ENCODE measurements around the gene ABL1. TPM values are rescaled to one million over a fixed set of nuclear protein-coding genes. Genes with fewer than 3 reads are reported as not detected.

The ABL1 gene
- total RNA-seq, 2 donors from 2014 or later: 62.8 to 123 TPM

DNA sequence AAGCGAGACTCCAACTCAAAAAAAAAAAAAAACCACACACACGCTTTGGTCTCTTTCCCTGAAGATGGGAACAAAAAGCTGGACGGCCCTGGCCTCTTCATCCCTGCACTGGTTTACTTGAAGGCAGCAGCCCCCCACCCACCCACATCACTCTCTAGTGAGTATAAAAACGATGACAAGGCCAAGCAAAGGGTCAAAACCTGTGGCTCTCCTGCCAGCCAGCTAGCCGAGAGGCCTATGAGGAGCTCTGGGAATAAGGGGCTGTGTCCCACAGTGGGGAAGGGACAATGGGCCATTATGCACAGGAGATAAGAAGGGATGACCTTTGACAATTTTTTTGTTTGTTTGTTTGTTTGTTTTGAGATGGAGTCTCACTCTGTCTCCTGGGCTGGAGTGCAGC is 48.4 kb downstream of the ABL1 start:
- no peak for DNase-seq (ENCODE audit: low spot score)
- no peak for ATAC-seq (ENCODE audit: insufficient number of reproducible peaks, low FRiP score, low read depth)
- Histone ChIP-seq H3K36me3 (peaks cover 85% of the 10 kb centered on the region), H3K27me3 (replicated peaks; ENCODE audit: insufficient read depth) (no peaks in the 10 kb centered on the region), H3K9me3 (no peaks in the 10 kb centered on the region), H3K27ac (no peak overlapping the region), H3K4me1 (ENCODE audit: control insufficient read depth in 1 of 2, low read depth in 2 of 2) (peaks cover 0 to 34% of the 10 kb centered on the region in 2 donors), H3K4me3 (no peak overlapping the region)
- TF ChIP-seq, protein P1, sequence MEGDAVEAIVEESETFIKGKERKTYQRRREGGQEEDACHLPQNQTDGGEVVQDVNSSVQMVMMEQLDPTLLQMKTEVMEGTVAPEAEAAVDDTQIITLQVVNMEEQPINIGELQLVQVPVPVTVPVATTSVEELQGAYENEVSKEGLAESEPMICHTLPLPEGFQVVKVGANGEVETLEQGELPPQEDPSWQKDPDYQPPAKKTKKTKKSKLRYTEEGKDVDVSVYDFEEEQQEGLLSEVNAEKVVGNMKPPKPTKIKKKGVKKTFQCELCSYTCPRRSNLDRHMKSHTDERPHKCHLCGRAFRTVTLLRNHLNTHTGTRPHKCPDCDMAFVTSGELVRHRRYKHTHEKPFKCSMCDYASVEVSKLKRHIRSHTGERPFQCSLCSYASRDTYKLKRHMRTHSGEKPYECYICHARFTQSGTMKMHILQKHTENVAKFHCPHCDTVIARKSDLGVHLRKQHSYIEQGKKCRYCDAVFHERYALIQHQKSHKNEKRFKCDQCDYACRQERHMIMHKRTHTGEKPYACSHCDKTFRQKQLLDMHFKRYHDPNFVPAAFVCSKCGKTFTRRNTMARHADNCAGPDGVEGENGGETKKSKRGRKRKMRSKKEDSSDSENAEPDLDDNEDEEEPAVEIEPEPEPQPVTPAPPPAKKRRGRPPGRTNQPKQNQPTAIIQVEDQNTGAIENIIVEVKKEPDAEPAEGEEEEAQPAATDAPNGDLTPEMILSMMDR (IDR thresholded peaks at IDR 0.05): no peak

DNA sequence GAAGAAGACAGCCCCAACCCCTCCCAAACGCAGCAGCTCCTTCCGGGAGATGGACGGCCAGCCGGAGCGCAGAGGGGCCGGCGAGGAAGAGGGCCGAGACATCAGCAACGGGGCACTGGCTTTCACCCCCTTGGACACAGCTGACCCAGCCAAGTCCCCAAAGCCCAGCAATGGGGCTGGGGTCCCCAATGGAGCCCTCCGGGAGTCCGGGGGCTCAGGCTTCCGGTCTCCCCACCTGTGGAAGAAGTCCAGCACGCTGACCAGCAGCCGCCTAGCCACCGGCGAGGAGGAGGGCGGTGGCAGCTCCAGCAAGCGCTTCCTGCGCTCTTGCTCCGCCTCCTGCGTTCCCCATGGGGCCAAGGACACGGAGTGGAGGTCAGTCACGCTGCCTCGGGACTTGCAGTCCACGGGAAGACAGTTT is 49.1 kb downstream of the ABL1 start:
- H3K9me3 ChIP-seq: no peaks in the 10 kb centered on the region
- H3K27ac ChIP-seq: no peak overlapping the region
- no peaks in the 10 kb centered on the region for H3K27me3 ChIP-seq (replicated peaks; ENCODE audit: insufficient read depth)
- peaks cover 0 to 34% of the 10 kb centered on the region in 2 donors for H3K4me1 ChIP-seq (ENCODE audit: control insufficient read depth in 1 of 2, low read depth in 2 of 2)
- DNase-seq (ENCODE audit: low spot score) (no peak), ATAC-seq (ENCODE audit: insufficient number of reproducible peaks, low FRiP score, low read depth) (no peak)
- no peak overlapping the region for H3K4me3 ChIP-seq
- H3K36me3 ChIP-seq: peaks cover 81% of the 10 kb centered on the region
- TF ChIP-seq, protein P1 (IDR thresholded peaks at IDR 0.05): no peak

- DNase-seq (ENCODE audit: low spot score) (no peak), ATAC-seq (ENCODE audit: insufficient number of reproducible peaks, low FRiP score, low read depth) (no peak)
- Histone ChIP-seq H3K4me1 (ENCODE audit: control insufficient read depth in 1 of 2, low read depth in 2 of 2) (peaks cover 0 to 34% of the 10 kb centered on the region in 2 donors), H3K27me3 (replicated peaks; ENCODE audit: insufficient read depth) (no peaks in the 10 kb centered on the region), H3K4me3 (no peak overlapping the region), H3K9me3 (no peaks in the 10 kb centered on the region), H3K27ac (no peak overlapping the region), H3K36me3 (peaks cover 75% of the 10 kb centered on the region)
- TF ChIP-seq, protein P1 (IDR thresholded peaks at IDR 0.05): no peak
These were observed 49.8 kb downstream of the ABL1 start for GRCh38 chr9:130884542-130885483.

- TF ChIP-seq, protein P1 (IDR thresholded peaks at IDR 0.05): no peak
- Histone ChIP-seq H3K27me3 (replicated peaks; ENCODE audit: insufficient read depth) (no peaks in the 10 kb centered on the region), H3K27ac (no peak overlapping the region), H3K4me3 (no peak overlapping the region), H3K4me1 (ENCODE audit: control insufficient read depth in 1 of 2, low read depth in 2 of 2) (peaks cover 0 to 34% of the 10 kb centered on the region in 2 donors), H3K9me3 (no peaks in the 10 kb centered on the region), H3K36me3 (peaks cover 72% of the 10 kb centered on the region)
- no peak for DNase-seq (ENCODE audit: low spot score)
- ATAC-seq (ENCODE audit: insufficient number of reproducible peaks, low FRiP score, low read depth): no peak
These were observed 50.7 kb downstream of the ABL1 start for GRCh38 chr9:130885484-130886375.

DNA sequence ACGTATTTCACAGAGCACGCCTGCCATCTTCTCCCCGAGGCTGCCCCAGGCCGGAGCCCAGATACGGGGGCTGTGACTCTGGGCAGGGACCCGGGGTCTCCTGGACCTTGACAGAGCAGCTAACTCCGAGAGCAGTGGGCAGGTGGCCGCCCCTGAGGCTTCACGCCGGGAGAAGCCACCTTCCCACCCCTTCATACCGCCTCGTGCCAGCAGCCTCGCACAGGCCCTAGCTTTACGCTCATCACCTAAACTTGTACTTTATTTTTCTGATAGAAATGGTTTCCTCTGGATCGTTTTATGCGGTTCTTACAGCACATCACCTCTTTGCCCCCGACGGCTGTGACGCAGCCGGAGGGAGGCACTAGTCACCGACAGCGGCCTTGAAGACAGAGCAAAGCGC is 51.9 kb downstream of the ABL1 start:
- peaks cover 63% of the 10 kb centered on the region for H3K36me3 ChIP-seq

More for the DNA sequence above, 51.9 kb downstream of the ABL1 start:
- TF ChIP-seq, protein P1 (IDR thresholded peaks at IDR 0.05): no peak
- Histone ChIP-seq H3K27me3 (replicated peaks; ENCODE audit: insufficient read depth) (no peaks in the 10 kb centered on the region), H3K4me3 (no peak overlapping the region), H3K27ac (no peak overlapping the region), H3K9me3 (no peaks in the 10 kb centered on the region), H3K4me1 (ENCODE audit: control insufficient read depth in 1 of 2, low read depth in 2 of 2) (peaks cover 0 to 34% of the 10 kb centered on the region in 2 donors)
- ATAC-seq (ENCODE audit: insufficient number of reproducible peaks, low FRiP score, low read depth) (no peak), DNase-seq (ENCODE audit: low spot score) (no peak)
